DND-41 (cell line): ENCODE measurements around the gene PIP.
"Not testable (repeated sequence)": the region's sequence is repeated elsewhere in the genome, so short reads cannot be mapped to it uniquely, and the experiment has no call there.

ENCODE experiments used
- CTCF ChIP-seq: IDR thresholded peaks from 2 replicates; pipeline ENCODE4 v1.5.1; 2012; ENCODE audit warnings: borderline replicate concordance, low read length, moderate library complexity, mild to moderate bottlenecking; ENCODE audit not compliant: poor library complexity, severe bottlenecking; ENCODE audit errors: extremely low read depth
- EZH2 ChIP-seq: IDR thresholded peaks from 3 replicates; pipeline ENCODE4 v1.6.1; 2012; ENCODE audit warnings: borderline replicate concordance, low read depth, mild to moderate bottlenecking, moderate library complexity, low read length, inconsistent platforms; ENCODE audit not compliant: severe bottlenecking

GRCh38 chr7:143085610-143086009 lies 46.3 kb upstream of the PIP start:
- not testable (repeated sequence) for TF ChIP-seq CTCF, EZH2
